Measurements from ENCODE around the gene INCENP. TPM values are rescaled to one million over a fixed set of nuclear protein-coding genes. Genes with fewer than 3 reads are reported as not detected.

INCENP gene
- polyA plus RNA-seq, 1 donor (not counting 4 experiments of a cell fraction or from before 2014, with no cell fraction given): 12.7 TPM

DNA sequence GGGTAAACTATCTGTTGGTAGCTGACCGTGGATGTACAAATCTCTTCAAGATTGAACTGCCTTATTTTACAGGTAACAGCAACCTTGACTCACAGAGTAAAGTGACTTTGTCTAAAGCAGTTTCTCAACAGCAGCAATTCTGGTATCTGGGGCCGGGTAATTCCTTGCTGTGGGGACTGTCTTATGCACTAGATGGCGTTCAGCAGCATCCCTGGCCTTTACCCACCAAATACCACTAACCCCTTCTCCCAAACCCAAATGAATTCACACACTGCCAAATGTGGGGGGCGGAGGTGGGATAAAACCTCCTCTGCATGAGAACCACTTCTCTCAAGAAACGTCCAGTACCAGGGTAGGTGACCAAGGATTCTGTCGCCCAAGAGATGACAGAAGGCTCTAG, 1.7 kb upstream of the INCENP start:
- DNase-seq (ENCODE audit: low read depth, low spot score): no peak
- TF ChIP-seq, protein P1, sequence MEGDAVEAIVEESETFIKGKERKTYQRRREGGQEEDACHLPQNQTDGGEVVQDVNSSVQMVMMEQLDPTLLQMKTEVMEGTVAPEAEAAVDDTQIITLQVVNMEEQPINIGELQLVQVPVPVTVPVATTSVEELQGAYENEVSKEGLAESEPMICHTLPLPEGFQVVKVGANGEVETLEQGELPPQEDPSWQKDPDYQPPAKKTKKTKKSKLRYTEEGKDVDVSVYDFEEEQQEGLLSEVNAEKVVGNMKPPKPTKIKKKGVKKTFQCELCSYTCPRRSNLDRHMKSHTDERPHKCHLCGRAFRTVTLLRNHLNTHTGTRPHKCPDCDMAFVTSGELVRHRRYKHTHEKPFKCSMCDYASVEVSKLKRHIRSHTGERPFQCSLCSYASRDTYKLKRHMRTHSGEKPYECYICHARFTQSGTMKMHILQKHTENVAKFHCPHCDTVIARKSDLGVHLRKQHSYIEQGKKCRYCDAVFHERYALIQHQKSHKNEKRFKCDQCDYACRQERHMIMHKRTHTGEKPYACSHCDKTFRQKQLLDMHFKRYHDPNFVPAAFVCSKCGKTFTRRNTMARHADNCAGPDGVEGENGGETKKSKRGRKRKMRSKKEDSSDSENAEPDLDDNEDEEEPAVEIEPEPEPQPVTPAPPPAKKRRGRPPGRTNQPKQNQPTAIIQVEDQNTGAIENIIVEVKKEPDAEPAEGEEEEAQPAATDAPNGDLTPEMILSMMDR (optimal IDR thresholded peaks at IDR 0.05 in 1 of 3, IDR thresholded peaks at IDR 0.05 in 1 of 3, conservative IDR thresholded peaks at IDR 0.05 in 1 of 3; ENCODE audit: extremely low read depth in 1 of 3, insufficient read depth in 2 of 3, low read length in 3 of 3): peak in 1 of 3 experiments; percentile 22
- TF ChIP-seq EZH2 (IDR thresholded peaks at IDR 0.05; ENCODE audit: low read length): no peak
- Histone ChIP-seq H3K4me2 (ENCODE audit: control insufficient read depth, extremely low read depth, insufficient read depth, low read depth, low read length) (no peak overlapping the region), H3K27ac (ENCODE audit: control insufficient read depth, insufficient read depth, low read length) (no peak overlapping the region), H3K4me1 (ENCODE audit: control insufficient read depth, extremely low read depth, insufficient read depth, low read length) (peaks cover 17% of the 10 kb centered on the region), H3K36me3 (ENCODE audit: control insufficient read depth in 2 of 2, extremely low read depth in 1 of 2, insufficient read depth in 2 of 2, low read length in 2 of 2) (no peaks in the 10 kb centered on the region), H2AFZ (ENCODE audit: control insufficient read depth, low read length) (no peak overlapping the region), H3K9ac (ENCODE audit: control insufficient read depth, extremely low read depth, insufficient read depth, low read length) (no peak overlapping the region), H3K9me1 (ENCODE audit: control insufficient read depth, extremely low read depth, insufficient read depth, low read length) (no peaks in the 10 kb centered on the region), H3K9me3 (ENCODE audit: control insufficient read depth, low read depth, low read length) (no peaks in the 10 kb centered on the region), H4K20me1 (ENCODE audit: control insufficient read depth, extremely low read depth, insufficient read depth, low read length) (peaks cover 2% of the 10 kb centered on the region), H3K27me3 (ENCODE audit: control insufficient read depth, extremely low read depth, insufficient read depth, low read length) (no peaks in the 10 kb centered on the region), H3K4me3 (ENCODE audit: control insufficient read depth in 2 of 3, extremely low read depth in 1 of 3, insufficient read depth in 2 of 3, low read depth in 1 of 3, low read length in 3 of 3) (no peak overlapping the region), H3K79me2 (ENCODE audit: control insufficient read depth, insufficient read depth, low read length) (peaks cover 32% of the 10 kb centered on the region)
- FAIRE-seq: no peak
- dilution Hi-C loops (cut with MboI; ENCODE audit: extremely low pct_ligation_motif_present, low sequenced_read_pairs): no loop called here

DNA sequence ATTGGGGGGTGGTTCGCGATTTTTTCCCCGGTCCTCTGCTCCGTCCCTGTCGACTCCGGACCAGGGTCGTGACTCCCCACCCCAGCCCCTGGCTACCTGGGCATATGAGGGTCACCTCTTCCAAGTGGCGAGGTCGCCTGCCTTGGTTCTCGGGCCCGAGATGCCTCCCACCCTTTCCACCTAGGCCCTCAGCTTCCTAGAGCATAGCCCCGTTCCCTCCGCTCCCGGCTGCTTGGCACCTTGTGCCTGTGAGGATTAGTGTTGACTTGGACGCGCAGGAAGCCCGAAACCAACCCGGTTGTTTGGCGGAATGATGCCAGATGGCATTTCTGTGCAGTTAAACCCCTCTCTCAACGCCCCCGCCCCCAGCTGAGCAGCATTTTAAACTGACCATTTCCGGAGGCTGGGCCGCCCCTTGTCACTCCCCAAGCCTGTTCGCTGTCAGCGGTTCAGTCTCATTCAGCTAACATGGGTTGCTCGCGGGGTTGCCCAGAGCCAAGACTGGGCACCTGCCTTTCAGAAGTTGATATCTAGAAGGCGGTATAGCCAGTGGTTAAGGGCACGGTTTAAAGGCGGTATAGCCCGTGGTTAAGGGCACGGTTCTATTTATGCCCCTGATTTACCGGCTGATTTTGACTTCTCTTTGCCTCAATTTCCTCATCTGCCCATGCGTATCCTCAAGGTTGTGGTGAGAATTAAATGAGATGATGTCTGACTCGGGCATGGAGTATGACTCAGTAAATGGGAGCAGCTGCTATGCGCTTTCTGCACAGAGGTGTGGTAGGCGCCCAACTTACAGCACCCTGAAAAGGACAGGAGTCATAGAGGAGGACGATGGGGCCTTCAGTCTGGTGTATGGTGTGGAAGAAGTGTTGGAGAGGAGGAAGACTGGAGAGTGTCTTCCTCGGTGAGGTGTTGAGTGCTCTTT, 639 bp downstream of the INCENP start:
- Histone ChIP-seq H3K36me3 (ENCODE audit: control insufficient read depth in 2 of 2, extremely low read depth in 1 of 2, insufficient read depth in 2 of 2, low read length in 2 of 2) (peaks cover 9 to 14% of the 10 kb centered on the region in 2 experiments), H3K9me3 (ENCODE audit: control insufficient read depth, low read depth, low read length) (no peaks in the 10 kb centered on the region), H3K4me3 (ENCODE audit: control insufficient read depth in 2 of 3, extremely low read depth in 1 of 3, insufficient read depth in 2 of 3, low read depth in 1 of 3, low read length in 3 of 3) (peak overlapping the region; percentile 74 to 92 (median 83)), H4K20me1 (ENCODE audit: control insufficient read depth, extremely low read depth, insufficient read depth, low read length) (peaks cover 2% of the 10 kb centered on the region), H2AFZ (ENCODE audit: control insufficient read depth, low read length) (peak overlapping the region; percentile 92), H3K9ac (ENCODE audit: control insufficient read depth, extremely low read depth, insufficient read depth, low read length) (peak overlapping the region; percentile 89), H3K79me2 (ENCODE audit: control insufficient read depth, insufficient read depth, low read length) (peaks cover 56% of the 10 kb centered on the region), H3K27me3 (ENCODE audit: control insufficient read depth, extremely low read depth, insufficient read depth, low read length) (no peaks in the 10 kb centered on the region), H3K4me2 (ENCODE audit: control insufficient read depth, extremely low read depth, insufficient read depth, low read depth, low read length) (peak overlapping the region; percentile 90), H3K4me1 (ENCODE audit: control insufficient read depth, extremely low read depth, insufficient read depth, low read length) (peaks cover 17% of the 10 kb centered on the region), H3K9me1 (ENCODE audit: control insufficient read depth, extremely low read depth, insufficient read depth, low read length) (no peaks in the 10 kb centered on the region), H3K27ac (ENCODE audit: control insufficient read depth, insufficient read depth, low read length) (peak overlapping the region; percentile 70)
- TF ChIP-seq EZH2 (IDR thresholded peaks at IDR 0.05; ENCODE audit: low read length): no peak
- TF ChIP-seq, protein P1 (optimal IDR thresholded peaks at IDR 0.05 in 1 of 3, IDR thresholded peaks at IDR 0.05 in 1 of 3, conservative IDR thresholded peaks at IDR 0.05 in 1 of 3; ENCODE audit: extremely low read depth in 1 of 3, insufficient read depth in 2 of 3, low read length in 3 of 3): no peak
- DNase-seq (ENCODE audit: low read depth, low spot score): peak; percentile 32
- peak; percentile 55 for FAIRE-seq
- dilution Hi-C loops (cut with MboI; ENCODE audit: extremely low pct_ligation_motif_present, low sequenced_read_pairs): no loop called here

Measured in keratinocyte (primary cell).